AG04450 (cell line): ENCODE measurements around the gene KSR2. TPM values are rescaled to one million over a fixed set of nuclear protein-coding genes. Genes with fewer than 3 reads are reported as not detected.

Experiments
- CTCF ChIA-PET: fragments of 300-600, 350-600 bp; formaldehyde crosslinking; extraction: SDS; loops from one replicate; lab custom pipeline; 2022; ENCODE audit warnings: antibody characterized with exemption, inconsistent platforms; lab: Charles Lee
- POLR2A ChIA-PET: fragments of 350-600 bp; formaldehyde crosslinking; extraction: SDS; loops from one replicate; lab custom pipeline; 2021; ENCODE audit warnings: antibody characterized with exemption, inconsistent platforms; lab: Yijun Ruan, JAX
- DNase-seq: peaks from one replicate; pipeline ENCODE4 v3.0.0-alpha.2; 2011; ENCODE audit warnings: low read depth, low spot score
- H3K27ac ChIP-seq: one replicate; pipeline ENCODE4 v1.5.1; 2012; ENCODE audit warnings: low read depth, low read length, control low read depth
- H3K27me3 ChIP-seq: one replicate; pipeline ENCODE4 v1.6.0; 2012; ENCODE audit warnings: low read length; ENCODE audit not compliant: control insufficient read depth, insufficient read depth
- H3K4me3 ChIP-seq: 2 replicates; pipeline ENCODE4 v1.5.1; 2011; ENCODE audit warnings: mild to moderate bottlenecking, low read depth, low read length, control low read depth
- H3K9me3 ChIP-seq: 2 replicates; pipeline ENCODE4 v1.5.1; 2012; ENCODE audit warnings: low read length; ENCODE audit not compliant: control insufficient read depth, insufficient read depth
- polyA plus RNA-seq: library from polyadenylated mRNA; depleted of rRNA; stranded (reverse); fragments of >200 nt; gene quantifications from 2 replicates; pipeline ENCODE4 v1.2.3, GENCODE V29; 2011
- TF ChIP-seq, protein P1 (sequence below): IDR thresholded peaks from 2 replicates; pipeline ENCODE4 v1.5.1; 2011; ENCODE audit warnings: low read depth, low read length, control low read depth, inconsistent platforms

KSR2 gene
- polyA plus RNA-seq, 1 experiment, result not detected

DNA sequence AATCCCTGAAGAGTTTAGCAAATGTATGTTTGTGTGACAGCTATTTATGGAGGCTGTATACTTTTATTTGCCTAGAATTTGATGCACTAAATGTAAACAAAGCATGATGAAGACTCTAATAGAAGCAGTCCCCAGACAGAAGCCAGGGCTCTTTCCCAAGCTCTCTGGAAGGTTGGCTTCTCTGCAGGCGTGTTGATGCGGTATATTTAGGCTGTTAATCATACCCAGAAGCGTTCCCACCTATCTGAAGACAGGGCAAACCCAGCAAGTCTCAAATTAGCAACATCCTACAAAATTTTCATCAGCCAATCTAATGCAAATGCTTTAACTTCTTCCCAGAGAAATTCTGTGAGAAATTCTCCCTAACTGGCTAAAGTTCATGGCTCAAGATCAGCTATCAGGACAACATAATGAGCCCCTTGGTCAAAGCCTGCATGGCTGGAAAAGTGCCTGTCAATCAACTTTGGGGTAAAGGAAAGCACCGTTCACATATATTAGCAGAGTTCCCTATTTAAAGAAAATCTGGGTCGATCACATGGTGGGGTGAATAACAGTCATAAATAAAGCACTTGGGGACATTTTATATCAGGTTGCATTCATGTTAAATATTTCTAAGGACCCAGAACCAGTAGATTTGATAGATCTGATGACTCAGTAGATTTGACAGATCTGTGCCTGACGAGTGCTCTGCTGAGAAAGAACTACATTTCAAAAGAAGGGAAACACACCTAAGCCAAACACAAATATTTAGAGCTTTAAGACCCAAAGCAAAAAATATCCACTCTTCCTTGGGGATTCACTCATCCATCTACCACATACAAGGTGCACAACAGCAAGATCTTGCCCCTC, 46.6 kb downstream of the KSR2 start:
- Histone ChIP-seq H3K9me3 (no peaks in the 10 kb centered on the region), H3K27ac (no peak overlapping the region), H3K27me3 (no peaks in the 10 kb centered on the region), H3K4me3 (no peak overlapping the region)
- TF ChIP-seq, protein P1, sequence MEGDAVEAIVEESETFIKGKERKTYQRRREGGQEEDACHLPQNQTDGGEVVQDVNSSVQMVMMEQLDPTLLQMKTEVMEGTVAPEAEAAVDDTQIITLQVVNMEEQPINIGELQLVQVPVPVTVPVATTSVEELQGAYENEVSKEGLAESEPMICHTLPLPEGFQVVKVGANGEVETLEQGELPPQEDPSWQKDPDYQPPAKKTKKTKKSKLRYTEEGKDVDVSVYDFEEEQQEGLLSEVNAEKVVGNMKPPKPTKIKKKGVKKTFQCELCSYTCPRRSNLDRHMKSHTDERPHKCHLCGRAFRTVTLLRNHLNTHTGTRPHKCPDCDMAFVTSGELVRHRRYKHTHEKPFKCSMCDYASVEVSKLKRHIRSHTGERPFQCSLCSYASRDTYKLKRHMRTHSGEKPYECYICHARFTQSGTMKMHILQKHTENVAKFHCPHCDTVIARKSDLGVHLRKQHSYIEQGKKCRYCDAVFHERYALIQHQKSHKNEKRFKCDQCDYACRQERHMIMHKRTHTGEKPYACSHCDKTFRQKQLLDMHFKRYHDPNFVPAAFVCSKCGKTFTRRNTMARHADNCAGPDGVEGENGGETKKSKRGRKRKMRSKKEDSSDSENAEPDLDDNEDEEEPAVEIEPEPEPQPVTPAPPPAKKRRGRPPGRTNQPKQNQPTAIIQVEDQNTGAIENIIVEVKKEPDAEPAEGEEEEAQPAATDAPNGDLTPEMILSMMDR, result no peak
- ChIA-PET POLR2A (no interaction called here), CTCF (no interaction called here)
- DNase-seq, result no peak

DNA sequence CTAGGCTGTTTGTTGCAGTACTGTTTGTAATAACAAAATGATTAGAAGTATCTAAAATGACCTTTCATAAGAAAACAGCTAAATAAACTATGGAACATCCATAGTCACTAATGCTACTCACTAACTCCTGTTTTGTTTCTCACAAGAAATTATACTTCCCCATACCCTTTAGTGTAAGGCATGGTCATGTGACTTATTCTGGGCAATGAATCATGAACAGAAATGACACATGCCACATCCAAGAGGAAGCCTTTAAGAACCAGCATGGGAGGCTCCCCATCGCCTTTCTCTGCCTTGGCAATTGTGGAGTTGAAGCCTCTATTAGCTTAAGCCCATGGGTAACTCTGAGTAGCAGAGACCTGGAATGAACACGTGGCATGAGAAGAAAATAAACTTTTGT, 49.3 kb downstream of the KSR2 start:
- Histone ChIP-seq H3K4me3 (no peak overlapping the region), H3K27me3 (no peaks in the 10 kb centered on the region), H3K9me3 (no peaks in the 10 kb centered on the region), H3K27ac (no peak overlapping the region)
- TF ChIP-seq, protein P1, result no peak
- ChIA-PET POLR2A (no interaction called here), CTCF (no interaction called here)
- DNase-seq, result no peak

DNA sequence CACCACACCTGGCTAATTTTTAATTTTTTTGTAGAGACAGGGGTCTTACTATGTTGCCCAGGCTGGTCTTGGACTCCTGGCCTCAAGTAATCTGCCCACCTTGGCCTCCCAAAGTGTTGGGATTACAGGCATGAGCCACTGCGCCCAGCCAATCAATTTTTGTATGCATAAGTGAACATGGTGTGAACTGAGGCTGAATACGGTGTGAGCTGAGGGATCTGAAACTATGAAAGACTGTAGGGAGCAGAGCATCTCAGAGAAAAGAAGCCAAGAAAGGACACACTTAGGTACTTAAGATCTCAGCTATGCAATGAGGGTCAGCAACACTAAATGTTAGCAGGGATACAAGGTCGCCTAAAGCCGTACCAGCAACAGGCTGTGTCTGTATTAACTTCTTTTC, 54.1 kb downstream of the KSR2 start:
- DNase-seq, result no peak
- Histone ChIP-seq H3K9me3 (no peaks in the 10 kb centered on the region), H3K4me3 (no peak overlapping the region), H3K27me3 (no peaks in the 10 kb centered on the region), H3K27ac (no peak overlapping the region)
- CTCF ChIA-PET, result no interaction called here
- POLR2A ChIA-PET, result no interaction called here
- TF ChIP-seq, protein P1, result no peak

DNA sequence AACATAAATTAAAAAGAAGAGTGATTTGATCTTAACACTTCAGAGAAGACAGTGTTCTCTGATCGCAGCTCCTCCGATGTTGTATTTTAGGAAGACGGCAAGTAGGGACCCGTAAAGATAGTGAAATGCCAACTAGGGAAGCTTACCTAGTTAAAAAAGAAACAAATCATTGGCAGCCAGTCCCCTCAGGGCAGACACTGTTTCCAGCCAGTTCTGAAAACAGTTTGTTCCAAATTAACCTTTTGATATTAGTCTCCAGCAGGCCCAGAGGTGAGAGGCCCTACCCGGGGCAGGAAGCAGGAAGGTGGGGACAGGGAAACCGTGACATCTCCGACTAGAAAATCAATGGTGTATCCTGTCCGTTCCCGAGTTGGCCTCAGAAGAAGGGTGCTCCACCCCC, 56.0 kb downstream of the KSR2 start:
- H3K27me3 ChIP-seq, result no peaks in the 10 kb centered on the region
- H3K4me3 ChIP-seq, result no peak overlapping the region
- TF ChIP-seq, protein P1, result no peak
- ChIA-PET CTCF (no interaction called here), POLR2A (no interaction called here)
- H3K27ac ChIP-seq, result no peak overlapping the region
- H3K9me3 ChIP-seq, result no peaks in the 10 kb centered on the region
- DNase-seq, result no peak

DNA sequence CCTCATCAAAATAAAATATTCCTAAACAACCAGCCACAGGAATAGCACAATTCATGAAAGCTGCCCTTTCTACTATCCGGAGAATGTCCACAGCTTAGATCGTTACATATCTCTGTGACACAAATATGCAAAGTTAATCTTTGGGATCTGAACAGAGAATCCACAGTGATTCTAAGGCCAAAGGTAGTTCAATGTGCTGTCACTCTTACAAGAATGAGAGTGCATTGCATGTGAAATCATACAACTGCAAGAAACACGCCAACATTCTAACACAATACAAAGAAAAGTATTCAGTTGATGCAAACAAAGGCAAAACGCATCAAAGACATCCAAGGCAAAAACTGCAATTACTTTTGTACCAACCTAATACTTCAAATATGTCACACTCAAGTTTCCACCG, 60.4 kb downstream of the KSR2 start:
- Histone ChIP-seq H3K27ac (no peak overlapping the region), H3K27me3 (no peaks in the 10 kb centered on the region), H3K4me3 (no peak overlapping the region), H3K9me3 (no peaks in the 10 kb centered on the region)
- ChIA-PET CTCF (interaction anchor here (1.5 kb wide), 1 partner anchor 51 kb away, joined by 3 read pairs; no protein-coding TSS in a partner anchor), POLR2A (no interaction called here)
- DNase-seq, result no peak
- TF ChIP-seq, protein P1, result no peak
